Neural crest cell (in vitro differentiated cells): Measurements from ENCODE around the gene SRGAP3. TPM values are rescaled to one million over a fixed set of nuclear protein-coding genes. Genes with fewer than 3 reads are reported as not detected.

Experiments
- DNase-seq: peaks from one replicate; pipeline ENCODE4 v3.0.0; 2021; ENCODE audit warnings: low read depth, mixed read lengths, low spot score
- H3K27ac Mint-ChIP-seq: one replicate; pipeline ENCODE4 v1.8.0; 2021; ENCODE audit warnings: mild to moderate bottlenecking, mixed read lengths; ENCODE audit not compliant: unreplicated experiment
- H3K27me3 Mint-ChIP-seq: 2 replicates; pipeline ENCODE4 v1.8.0; 2021; ENCODE audit warnings: low read depth, mild to moderate bottlenecking, mixed read lengths
- H3K36me3 Mint-ChIP-seq: 2 replicates; pipeline ENCODE4 v1.8.0; 2021; ENCODE audit warnings: low read depth, mild to moderate bottlenecking, mixed read lengths
- H3K4me1 Mint-ChIP-seq: 2 replicates; pipeline ENCODE4 v1.8.0; 2021; ENCODE audit warnings: mixed read lengths
- H3K4me3 Mint-ChIP-seq: one replicate; pipeline ENCODE4 v1.8.0; 2021; ENCODE audit warnings: mild to moderate bottlenecking, mixed read lengths
- H3K9me3 Mint-ChIP-seq: 2 replicates; pipeline ENCODE4 v1.8.0; 2021; ENCODE audit warnings: mixed read lengths
- total RNA-seq: library from RNA; stranded (reverse); gene quantifications from 2 replicates; pipeline ENCODE4 v1.2.1, GENCODE V29; 2021
- TF ChIP-seq, protein P1 (sequence below): fragments of 200-600 bp; sonication (generic); conservative IDR thresholded peaks from 2 replicates; pipeline ENCODE4 v1.5.0; 2021; ENCODE audit warnings: antibody characterized with exemption, mild to moderate bottlenecking

Gene SRGAP3
- total RNA-seq, 1 donor from 2014 or later, result 58.4 TPM

DNA sequence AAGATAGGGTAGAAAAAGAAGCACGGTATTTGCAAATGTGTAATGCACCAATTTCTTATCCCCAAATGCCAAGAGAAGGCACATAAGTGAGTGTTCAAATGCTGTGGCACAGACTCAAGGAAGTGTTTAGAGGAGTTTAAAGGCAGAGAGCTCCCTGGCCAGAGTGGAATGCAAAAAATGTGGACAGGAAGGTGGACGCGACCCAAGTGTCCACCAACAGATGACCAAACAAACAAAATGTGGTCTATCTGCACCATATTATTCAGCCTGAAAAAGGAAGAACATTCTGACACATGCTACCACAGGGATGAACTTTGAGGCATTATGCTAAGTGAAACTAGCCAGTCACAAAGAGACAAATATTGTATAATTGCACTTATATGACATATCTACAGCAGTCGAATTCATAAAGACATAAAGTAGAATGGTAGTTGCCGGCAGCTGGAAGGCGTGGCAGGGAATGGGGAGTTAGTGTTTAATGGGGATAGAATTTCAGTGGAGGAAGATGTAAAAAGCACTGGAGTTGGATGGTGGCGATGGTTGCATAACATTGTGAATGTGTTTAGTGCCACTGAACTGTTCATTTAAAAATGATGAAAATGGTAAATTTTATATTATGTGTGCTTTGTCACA is 126.6 kb downstream of the SRGAP3 start:
- H3K36me3 Mint-ChIP-seq, result peaks cover 9% of the 10 kb centered on the region

DNA sequence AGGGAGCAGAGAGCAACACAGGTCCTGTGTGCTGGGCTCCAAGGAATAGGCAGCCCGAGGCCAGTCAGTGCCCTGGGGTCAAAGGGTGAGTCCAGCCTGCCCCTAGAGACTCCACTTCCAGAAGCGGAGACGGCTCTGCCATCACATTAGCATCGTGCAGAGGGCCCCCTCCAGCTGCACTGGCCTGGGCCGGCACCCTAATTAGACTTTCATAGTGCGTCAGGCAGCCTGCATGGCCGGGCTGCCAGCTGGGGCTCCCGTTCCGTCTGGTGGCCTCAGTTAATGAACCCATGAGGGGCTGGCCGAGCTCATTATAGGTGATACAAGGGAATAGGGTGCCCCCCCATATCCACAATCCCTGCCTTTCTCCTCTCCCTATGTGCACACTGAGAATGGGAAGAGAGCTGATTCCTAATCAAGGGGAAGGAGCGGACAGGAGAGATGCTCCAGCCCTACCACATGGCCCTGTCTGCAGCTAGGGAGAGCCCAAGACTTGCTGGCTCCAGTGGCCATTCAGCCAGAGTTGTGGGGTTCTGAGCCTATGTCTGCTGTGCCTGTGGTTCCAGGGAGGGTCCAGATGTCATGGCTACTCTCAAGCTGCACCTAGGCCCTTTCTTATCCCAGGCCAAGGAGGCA is 128.0 kb downstream of the SRGAP3 start:
- H3K36me3 Mint-ChIP-seq, result peaks cover 9% of the 10 kb centered on the region
- DNase-seq, result peak; percentile 53
- no peaks in the 10 kb centered on the region for H3K27me3 Mint-ChIP-seq
- H3K27ac Mint-ChIP-seq, result peak overlapping the region; percentile 30
- TF ChIP-seq, protein P1, sequence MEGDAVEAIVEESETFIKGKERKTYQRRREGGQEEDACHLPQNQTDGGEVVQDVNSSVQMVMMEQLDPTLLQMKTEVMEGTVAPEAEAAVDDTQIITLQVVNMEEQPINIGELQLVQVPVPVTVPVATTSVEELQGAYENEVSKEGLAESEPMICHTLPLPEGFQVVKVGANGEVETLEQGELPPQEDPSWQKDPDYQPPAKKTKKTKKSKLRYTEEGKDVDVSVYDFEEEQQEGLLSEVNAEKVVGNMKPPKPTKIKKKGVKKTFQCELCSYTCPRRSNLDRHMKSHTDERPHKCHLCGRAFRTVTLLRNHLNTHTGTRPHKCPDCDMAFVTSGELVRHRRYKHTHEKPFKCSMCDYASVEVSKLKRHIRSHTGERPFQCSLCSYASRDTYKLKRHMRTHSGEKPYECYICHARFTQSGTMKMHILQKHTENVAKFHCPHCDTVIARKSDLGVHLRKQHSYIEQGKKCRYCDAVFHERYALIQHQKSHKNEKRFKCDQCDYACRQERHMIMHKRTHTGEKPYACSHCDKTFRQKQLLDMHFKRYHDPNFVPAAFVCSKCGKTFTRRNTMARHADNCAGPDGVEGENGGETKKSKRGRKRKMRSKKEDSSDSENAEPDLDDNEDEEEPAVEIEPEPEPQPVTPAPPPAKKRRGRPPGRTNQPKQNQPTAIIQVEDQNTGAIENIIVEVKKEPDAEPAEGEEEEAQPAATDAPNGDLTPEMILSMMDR, result no peak
- peaks cover 50% of the 10 kb centered on the region for H3K4me1 Mint-ChIP-seq
- H3K9me3 Mint-ChIP-seq, result no peaks in the 10 kb centered on the region
- H3K4me3 Mint-ChIP-seq, result peak overlapping the region; percentile 68

More for the DNA sequence above, 126.6 kb downstream of the SRGAP3 start:
- no peak overlapping the region for H3K27ac Mint-ChIP-seq
- DNase-seq, result no peak
- H3K27me3 Mint-ChIP-seq, result no peaks in the 10 kb centered on the region
- no peak overlapping the region for H3K4me3 Mint-ChIP-seq
- no peaks in the 10 kb centered on the region for H3K9me3 Mint-ChIP-seq
- peaks cover 50% of the 10 kb centered on the region for H3K4me1 Mint-ChIP-seq
- TF ChIP-seq, protein P1, result no peak

DNA sequence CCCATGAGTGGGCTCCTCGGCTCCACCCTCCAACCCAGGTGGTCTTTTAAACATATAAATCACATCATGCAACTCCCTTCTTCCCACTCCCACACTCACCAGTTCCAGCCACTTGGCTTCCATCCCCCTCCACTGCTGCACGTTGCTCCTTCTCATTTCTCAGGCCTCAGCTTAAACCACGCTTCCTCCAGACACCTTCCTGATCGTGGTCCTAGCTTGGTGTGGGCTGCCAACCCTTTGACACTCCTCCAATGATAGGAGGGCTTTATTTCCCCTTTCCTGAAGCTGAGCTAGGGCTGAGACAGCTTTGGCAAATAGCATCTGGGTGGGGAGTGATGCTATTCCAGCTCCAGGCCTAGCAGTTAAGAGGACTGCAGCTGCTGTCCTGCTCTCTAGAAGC is 130.1 kb downstream of the SRGAP3 start:
- H3K27me3 Mint-ChIP-seq, result no peaks in the 10 kb centered on the region
- no peak for DNase-seq
- peaks cover 9% of the 10 kb centered on the region for H3K36me3 Mint-ChIP-seq
- no peak overlapping the region for H3K27ac Mint-ChIP-seq
- peaks cover 35% of the 10 kb centered on the region for H3K4me1 Mint-ChIP-seq
- no peak overlapping the region for H3K4me3 Mint-ChIP-seq
- TF ChIP-seq, protein P1, result no peak
- H3K9me3 Mint-ChIP-seq, result no peaks in the 10 kb centered on the region

DNA sequence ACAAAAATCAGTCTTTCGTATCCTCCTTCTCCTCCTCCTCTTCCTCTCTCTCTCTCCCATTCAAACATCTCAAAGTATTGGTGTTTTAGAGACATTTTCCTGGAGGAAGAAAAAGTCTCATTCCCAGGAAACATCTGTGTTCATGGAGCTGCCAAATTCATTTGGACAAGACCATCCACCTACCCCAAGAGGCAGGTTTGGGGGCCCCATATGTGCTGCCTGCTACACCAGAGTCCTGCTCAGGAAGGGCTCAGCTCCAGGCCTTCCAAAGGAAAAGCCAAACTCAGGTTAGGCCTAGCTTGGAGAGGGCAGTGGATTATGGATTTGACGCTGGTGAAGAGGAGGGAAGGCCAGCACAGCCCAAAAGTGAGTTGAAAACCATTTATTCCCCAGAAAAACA is 131.2 kb downstream of the SRGAP3 start:
- peaks cover 12% of the 10 kb centered on the region for H3K36me3 Mint-ChIP-seq
- H3K9me3 Mint-ChIP-seq, result no peaks in the 10 kb centered on the region
- H3K4me3 Mint-ChIP-seq, result no peak overlapping the region
- no peaks in the 10 kb centered on the region for H3K27me3 Mint-ChIP-seq
- H3K4me1 Mint-ChIP-seq, result peaks cover 29% of the 10 kb centered on the region
- H3K27ac Mint-ChIP-seq, result no peak overlapping the region
- no peak for DNase-seq
- TF ChIP-seq, protein P1, result no peak

DNA sequence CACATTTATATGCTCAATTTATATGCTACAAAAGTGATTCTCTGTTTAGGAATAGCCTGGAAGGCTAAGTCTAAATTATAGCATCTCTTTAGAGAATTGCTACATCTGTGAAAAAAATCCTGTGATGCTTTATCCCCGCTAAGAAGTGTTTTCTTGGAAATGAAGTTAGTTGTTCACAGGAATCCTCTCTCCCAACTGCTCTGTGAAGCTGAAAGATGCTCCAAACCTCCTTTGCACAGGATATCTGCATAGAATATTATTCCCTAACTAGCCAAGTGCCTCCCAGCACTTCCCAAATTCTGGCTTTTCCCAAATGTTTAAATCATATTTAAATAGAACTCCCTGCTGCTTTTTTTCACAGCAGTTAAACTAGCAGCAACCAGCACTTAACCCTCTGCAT is 132.2 kb downstream of the SRGAP3 start:
- H3K27me3 Mint-ChIP-seq, result no peaks in the 10 kb centered on the region
- no peak overlapping the region for H3K27ac Mint-ChIP-seq
- no peak overlapping the region for H3K4me3 Mint-ChIP-seq
- peaks cover 18% of the 10 kb centered on the region for H3K36me3 Mint-ChIP-seq
- H3K9me3 Mint-ChIP-seq, result no peaks in the 10 kb centered on the region
- peaks cover 28% of the 10 kb centered on the region for H3K4me1 Mint-ChIP-seq
- TF ChIP-seq, protein P1, result no peak
- no peak for DNase-seq
